Measurements from ENCODE around the gene KDM3A.
"Not testable (repeated sequence)": the region's sequence is repeated elsewhere in the genome, so short reads cannot be mapped to it uniquely, and the experiment has no call there.

The KDM3A gene

GRCh38 chr2:86484385-86484784, 43.2 kb downstream of the KDM3A start:
- DNase-seq: no peak

GRCh38 chr2:86485103-86485502, 43.9 kb downstream of the KDM3A start:
- no peak for DNase-seq

GRCh38 chr2:86485802-86486201, 44.6 kb downstream of the KDM3A start:
- no peak for DNase-seq

DNA sequence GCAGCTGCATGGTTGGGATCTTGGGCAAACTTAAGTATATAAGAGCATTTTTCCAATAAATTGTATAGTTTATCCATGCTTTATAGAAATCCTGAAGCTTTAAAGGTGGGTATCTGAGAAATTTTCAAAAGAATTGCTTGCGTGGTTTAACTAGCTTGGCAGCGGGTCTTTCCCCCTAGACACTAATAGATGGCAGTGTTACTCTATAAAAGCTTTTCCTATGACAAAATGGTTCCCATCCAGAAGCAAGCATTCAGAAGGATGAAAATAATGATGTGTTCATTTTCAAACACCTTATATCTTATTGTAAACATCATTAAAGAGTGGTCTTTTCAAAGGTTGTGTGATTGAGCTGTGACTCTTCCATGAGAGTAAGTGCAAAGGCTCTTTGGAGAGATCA, 45.9 kb downstream of the KDM3A start:
- DNase-seq: no peak

GRCh38 chr2:86488561-86489250, 47.5 kb downstream of the KDM3A start:
- DNase-seq: no peak

- DNase-seq: no peak
Observed at GRCh38 chr2:86489542-86489941, 48.4 kb downstream of the KDM3A start.

- no peak for DNase-seq
Observed at GRCh38 chr2:86490245-86490644, 49.1 kb downstream of the KDM3A start.

- DNase-seq: no peak
Observed at GRCh38 chr2:86491088-86491487, 49.9 kb downstream of the KDM3A start.

DNA sequence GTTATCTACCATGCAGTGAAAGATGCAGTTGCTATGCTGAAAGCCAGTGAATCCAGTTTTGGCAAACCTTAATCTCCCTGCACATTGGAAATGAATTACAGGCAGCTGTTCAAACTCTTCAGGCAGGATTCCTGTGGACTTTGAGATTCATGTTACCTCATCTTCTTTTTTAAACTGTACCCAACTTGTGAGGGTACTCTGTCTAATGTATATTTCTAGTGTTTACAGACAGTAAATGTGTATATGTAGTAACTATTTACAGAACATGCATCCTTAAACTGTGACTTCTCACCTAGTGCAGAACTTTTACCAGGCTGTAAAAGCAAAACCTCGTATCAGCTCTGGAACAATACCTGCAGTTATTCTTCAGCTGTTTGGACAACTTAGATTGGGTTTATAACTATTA, 50.9 kb downstream of the KDM3A start:
- DNase-seq: no peak

DNA sequence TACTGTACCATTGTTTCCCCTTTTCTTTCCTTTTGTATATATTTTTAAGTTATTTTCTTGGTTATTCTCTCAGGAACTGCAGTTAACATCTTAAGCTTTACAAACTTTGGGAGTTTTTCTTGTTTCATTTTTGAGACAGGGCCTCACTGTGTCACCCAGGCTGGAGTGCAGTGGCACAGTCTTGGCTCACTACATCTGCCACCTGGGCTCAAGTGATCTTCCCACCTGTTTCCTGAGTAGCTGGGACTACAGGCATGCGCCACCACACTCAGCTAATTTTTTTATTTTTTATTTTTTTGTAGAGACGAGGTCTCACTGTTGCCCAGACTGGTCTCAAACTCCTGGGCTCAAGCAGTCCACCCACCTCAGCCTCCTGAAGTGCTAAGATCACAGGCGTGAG, 55.2 kb downstream of the KDM3A start:
- not testable (repeated sequence) for DNase-seq

- DNase-seq: no peak
Observed at GRCh38 chr2:86498468-86499260, 57.5 kb downstream of the KDM3A start.

DNA sequence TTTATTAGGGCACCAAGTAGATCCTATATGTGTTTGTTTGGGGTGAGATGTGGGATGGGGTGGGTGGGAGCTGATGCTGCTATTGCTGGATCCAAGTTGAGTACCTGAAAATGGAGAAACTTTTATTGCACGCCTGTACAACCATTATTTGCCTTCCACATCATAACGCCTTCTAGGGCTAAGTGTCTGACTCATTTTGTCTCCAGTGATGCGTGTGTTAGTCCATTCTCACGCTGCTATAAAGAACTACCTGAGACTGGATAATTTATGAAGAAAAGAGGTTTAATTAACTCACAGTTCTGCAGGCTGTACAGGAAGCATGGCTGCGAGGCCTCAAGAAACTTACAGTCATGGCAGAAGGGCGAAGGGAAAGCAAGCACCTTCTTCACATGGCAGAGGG, 58.2 kb downstream of the KDM3A start:
- DNase-seq: no peak

- no peak for DNase-seq
Observed at GRCh38 chr2:86500325-86501083, 59.3 kb downstream of the KDM3A start.

DNA sequence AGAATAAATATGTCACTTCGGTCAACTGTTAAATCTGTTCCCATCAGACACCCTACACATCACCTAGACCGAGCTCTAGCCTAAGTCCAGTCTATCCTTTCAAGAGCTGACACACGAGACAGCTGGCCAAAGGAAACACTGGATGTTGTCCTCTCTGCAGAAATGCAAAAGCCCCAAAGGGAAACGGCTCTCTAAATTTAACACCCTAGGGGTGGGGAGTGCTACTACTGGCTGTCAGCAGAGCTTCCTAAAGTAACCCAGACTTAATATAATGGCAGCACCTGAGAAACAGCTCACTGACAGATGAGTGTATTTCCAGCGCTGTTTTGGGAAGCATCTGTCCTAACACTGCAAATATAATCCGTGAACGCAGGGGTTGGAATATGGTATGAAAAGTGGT, 66.4 kb downstream of the KDM3A start:
- no peak for DNase-seq

DNA sequence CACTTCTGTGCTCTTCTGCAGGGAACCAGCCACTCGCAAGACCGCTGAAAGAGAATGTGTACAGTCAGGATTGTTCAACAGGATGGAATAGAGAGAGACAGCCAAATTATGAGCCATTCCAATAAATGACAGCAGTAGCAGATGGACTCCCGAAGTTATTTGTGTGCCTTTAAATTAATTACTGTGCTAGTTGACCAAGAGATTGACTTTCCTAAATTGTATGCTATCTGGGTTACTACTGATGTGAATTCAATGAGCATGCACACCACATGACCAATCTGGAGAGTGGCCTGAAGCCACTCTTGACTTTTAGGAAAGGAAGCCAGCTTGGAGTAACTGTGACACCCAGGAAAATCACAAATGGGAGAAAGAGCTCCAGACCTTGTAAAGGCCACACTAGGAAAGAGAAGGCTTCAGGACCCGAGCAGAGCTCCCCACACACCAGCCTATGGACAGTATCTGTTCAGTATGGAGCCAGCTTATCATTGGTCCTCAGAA, 69.3 kb downstream of the KDM3A start:
- no peak for DNase-seq

DNA sequence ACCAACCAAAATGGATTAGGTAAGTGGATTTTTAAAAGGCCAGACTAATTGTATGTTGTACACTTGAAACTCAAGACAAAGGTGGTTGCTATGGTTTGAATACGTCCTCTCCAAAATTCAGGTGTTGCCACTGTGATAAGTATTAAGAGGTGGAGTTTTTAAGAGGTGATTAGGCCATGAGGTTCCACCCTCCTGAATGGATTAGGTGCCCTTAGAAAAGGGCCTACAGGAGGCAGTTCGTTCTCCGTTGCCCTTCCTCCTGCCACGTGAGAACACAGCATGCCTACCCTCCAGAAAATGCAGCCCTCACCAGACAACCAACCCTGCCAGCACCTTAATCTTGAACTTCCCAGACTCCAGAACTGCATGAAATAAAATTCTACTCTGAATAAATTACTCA, 70.9 kb downstream of the KDM3A start:
- DNase-seq: no peak

DNA sequence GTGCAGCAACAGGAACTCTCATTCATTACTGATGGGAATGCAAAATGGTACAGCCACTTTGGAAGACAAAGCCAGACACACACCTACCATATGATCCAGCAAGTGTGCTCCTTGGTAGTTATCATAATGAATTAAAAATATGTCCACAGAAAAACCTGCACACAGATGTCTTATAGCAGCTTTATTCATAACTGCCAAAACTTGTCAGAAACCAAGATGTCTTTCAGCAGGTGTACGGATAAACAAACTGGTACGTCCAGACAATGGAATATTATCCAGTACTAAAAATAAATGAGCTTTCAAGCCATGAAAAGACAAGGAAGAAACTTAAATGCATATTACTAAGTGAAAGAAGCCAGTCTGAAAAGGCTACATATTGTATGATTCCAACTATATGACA, 71.7 kb downstream of the KDM3A start:
- DNase-seq: no peak

DNA sequence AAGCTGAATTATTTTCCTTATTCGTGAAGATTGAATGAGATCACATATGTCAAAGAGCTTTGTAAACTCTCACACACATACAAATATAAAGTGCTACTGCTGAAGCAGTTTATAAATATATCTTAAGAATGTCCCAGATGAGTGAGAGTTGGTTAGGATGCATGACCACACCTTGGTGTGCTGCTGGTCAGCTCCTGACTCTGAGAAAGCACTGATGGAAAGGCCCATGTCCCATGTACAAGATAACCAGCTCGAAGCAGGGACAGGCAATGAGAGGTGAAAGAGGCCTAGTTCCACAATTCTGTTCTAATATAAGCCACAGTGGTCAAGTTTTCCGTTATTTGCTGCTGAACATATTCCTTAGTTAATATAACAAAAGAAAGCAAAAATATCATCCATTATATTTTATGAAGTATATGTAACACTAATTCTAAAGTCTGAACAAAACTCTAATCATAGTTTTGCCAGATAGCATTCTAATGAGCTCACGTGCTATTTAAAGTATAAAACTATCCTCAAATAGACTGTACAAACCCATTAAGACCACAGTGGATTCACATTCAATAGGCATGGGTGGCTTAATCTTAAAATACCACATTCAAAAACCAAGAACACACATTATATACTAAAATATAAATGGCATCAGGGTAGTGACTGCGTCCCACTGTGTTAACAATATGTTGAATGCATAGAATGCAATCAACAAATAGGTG, 72.9 kb downstream of the KDM3A start:
- DNase-seq: no peak

DNA sequence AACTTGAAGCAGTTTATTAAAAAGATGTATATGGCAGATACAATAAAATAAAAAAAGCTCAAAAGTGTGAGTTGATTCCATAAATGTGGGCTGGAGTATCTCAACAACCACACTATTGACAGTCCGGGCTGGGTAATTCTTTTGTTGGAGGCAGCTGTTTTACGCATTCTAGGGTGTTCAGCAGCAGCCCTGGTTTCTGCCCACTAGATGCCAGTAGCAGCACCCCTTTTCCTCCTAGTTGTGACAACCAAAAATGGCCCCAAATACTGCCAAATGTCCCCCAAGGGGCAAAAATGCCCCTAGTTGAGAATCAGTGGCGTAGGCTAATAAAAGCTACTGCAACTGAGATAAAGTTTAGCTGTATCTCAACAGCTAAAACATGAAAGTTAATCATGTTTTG, 77.3 kb downstream of the KDM3A start:
- peak; percentile 3 for DNase-seq

- no peak for DNase-seq
Observed at GRCh38 chr2:86519349-86519748, 78.2 kb downstream of the KDM3A start.

GRCh38 chr2:86520153-86520552, 79.0 kb downstream of the KDM3A start:
- DNase-seq: no peak

GRCh38 chr2:86521922-86522321, 80.8 kb downstream of the KDM3A start:
- DNase-seq: no peak

DNA sequence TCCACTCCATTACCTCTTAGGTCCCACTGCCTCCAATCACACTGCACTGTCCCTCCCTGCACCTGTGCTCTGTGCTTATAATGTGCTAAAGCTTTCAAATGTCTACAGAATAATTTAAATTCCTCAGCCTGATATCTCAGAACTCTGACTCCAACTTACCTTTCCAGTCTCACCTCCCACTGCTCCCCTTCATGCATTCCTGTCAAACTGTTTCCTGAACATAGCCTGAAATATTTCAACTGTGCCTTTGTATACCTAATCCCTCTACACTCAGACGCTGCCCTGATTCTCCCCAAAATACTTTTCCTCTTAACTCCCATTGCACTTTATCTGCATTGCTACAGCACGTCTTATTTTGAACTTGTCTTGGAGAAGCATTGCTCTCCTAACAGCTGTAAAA, 81.5 kb downstream of the KDM3A start:
- DNase-seq: no peak
